PC-3 (cell line): ENCODE measurements around the gene HELLS. TPM values are rescaled to one million over a fixed set of nuclear protein-coding genes. Genes with fewer than 3 reads are reported as not detected.
"Not testable (repeated sequence)": the region's sequence is repeated elsewhere in the genome, so short reads cannot be mapped to it uniquely, and the experiment has no call there.

ENCODE experiments used
- ATAC-seq: fragments of 200-7000 bp; cut with Tn5 transposase; 2 replicates; pipeline ENCODE4 v1.9.1; 2020; ENCODE audit warnings: mild to moderate bottlenecking, moderate library complexity
- BruUV-seq: library from RNA; stranded (reverse); fragments of 400-500 nt; replicated peaks from 2 replicates; lab custom pipeline; 2021; lab: Mats Ljungman, UMichigan
- CTCF ChIA-PET: fragments of 300-600 bp; sonication (Branson Sonifier 250); formaldehyde crosslinking; loops from one replicate; lab custom pipeline; 2022; ENCODE audit warnings: antibody characterized with exemption; lab: Charles Lee
- POLR2A ChIA-PET: fragments of 300-600 bp; sonication (Branson Sonifier 250); formaldehyde crosslinking; loops from one replicate; lab custom pipeline; 2022; ENCODE audit warnings: antibody characterized with exemption; ENCODE audit not compliant: unreplicated experiment; lab: Charles Lee
- DNase-seq: peaks from one replicate; pipeline ENCODE4 v3.0.0-alpha.2; 2015
- H2AFZ ChIP-seq: fragments of 300-600 bp; sonication (generic); 2 replicates; pipeline ENCODE4 v1.6.0; 2016; ENCODE audit warnings: antibody characterized with exemption, low read length
- H3F3A ChIP-seq: fragments of 300-600 bp; sonication (generic); one replicate; pipeline ENCODE4 v1.6.0; 2017; ENCODE audit warnings: antibody characterized with exemption, low read length, control low read depth, mild to moderate bottlenecking; ENCODE audit not compliant: unreplicated experiment
- H3K27ac ChIP-seq: fragments of 300-600 bp; sonication (generic); 2 replicates; pipeline ENCODE4 v1.5.1; 2016; ENCODE audit warnings: mild to moderate bottlenecking, low read length
- H3K27me3 ChIP-seq: fragments of 300-600 bp; sonication (generic); 2 replicates; pipeline ENCODE4 v1.6.1; 2016; ENCODE audit warnings: low read length, mixed read lengths
- H3K36me3 ChIP-seq: fragments of 300-600 bp; sonication (generic); 2 replicates; pipeline ENCODE4 v1.6.1; 2016; ENCODE audit warnings: low read depth, mixed run types, low read length, mixed read lengths
- H3K4me1 ChIP-seq: fragments of 300-600 bp; sonication (generic); 2 replicates; pipeline ENCODE4 v1.5.1; 2016; ENCODE audit warnings: low read length; ENCODE audit not compliant: insufficient read depth
- H3K4me2 ChIP-seq: fragments of 300-600 bp; sonication (generic); 2 replicates; pipeline ENCODE4 v1.6.0; 2016; ENCODE audit warnings: low read length
- H3K4me3 ChIP-seq: fragments of 300-600 bp; sonication (generic); 2 replicates; pipeline ENCODE4 v1.5.1; 2016; ENCODE audit warnings: mild to moderate bottlenecking, low read length, mixed read lengths
- H3K79me2 ChIP-seq: fragments of 300-600 bp; sonication (generic); 2 replicates; pipeline ENCODE4 v1.6.1; 2017; ENCODE audit warnings: low read length, mixed read lengths
- H3K9ac ChIP-seq: fragments of 300-600 bp; sonication (generic); 2 replicates; pipeline ENCODE4 v1.6.0; 2016; ENCODE audit warnings: mild to moderate bottlenecking, low read length
- H3K9me2 ChIP-seq: fragments of 300-600 bp; sonication (generic); replicated peaks from 2 replicates; pipeline ENCODE4 v1.6.1; 2016; ENCODE audit warnings: mixed run types, low read length, mixed read lengths
- H3K9me3 ChIP-seq: fragments of 300-600 bp; sonication (generic); 2 replicates; pipeline ENCODE4 v1.6.1; 2016; ENCODE audit warnings: low read length, mixed read lengths
- H4K20me1 ChIP-seq: fragments of 300-600 bp; sonication (generic); 2 replicates; pipeline ENCODE4 v1.6.1; 2016; ENCODE audit warnings: low read length, mixed read lengths
- EZH2 ChIP-seq: fragments of 300-600 bp; sonication (generic); IDR thresholded peaks from one replicate; pipeline ENCODE4 v1.6.1; 2017; ENCODE audit warnings: antibody characterized with exemption, mild to moderate bottlenecking, low read length; ENCODE audit not compliant: unreplicated experiment
- EZH2phosphoT487 ChIP-seq: fragments of 300-600 bp; sonication (generic); IDR thresholded peaks from 2 replicates; pipeline ENCODE4 v1.6.1; 2018; ENCODE audit warnings: mild to moderate bottlenecking, antibody characterized with exemption, low read length, borderline replicate concordance
- intact Hi-C: fragments of 100-400 bp; cut with micrococcal nuclease; formaldehyde crosslinking; loops from 2 replicates; pipeline ENCODE4 v1.9.0; 2023
- total RNA-seq: library from RNA; depleted of rRNA; stranded (reverse); fragments of >200 nt; gene quantifications from 2 replicates; pipeline ENCODE4 v1.2.3, GENCODE V29; 2014
- TF ChIP-seq, protein P1 (sequence below): fragments of 300-600 bp; sonication (generic); conservative IDR thresholded peaks from 2 replicates; pipeline ENCODE4 v1.5.1; 2017; ENCODE audit warnings: antibody characterized with exemption, low read depth, mild to moderate bottlenecking, low read length

The HELLS gene
- total RNA-seq, 1 experiment from 2014 or later = 86.3 TPM

DNA sequence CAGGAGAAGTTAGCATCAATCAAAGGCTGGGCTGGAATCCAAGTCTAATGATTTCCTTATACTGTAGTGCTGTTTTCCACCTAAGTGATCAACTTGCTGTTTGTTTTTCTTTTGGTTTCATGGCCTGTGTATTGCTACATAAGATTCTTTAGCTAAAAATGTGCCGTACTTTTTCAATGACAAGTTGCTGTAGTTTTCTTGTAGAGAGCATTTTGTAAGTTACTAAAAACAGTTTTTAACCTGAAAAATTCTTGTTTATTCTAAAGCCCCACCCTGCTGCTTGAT is 1.3 kb downstream of the HELLS start:
- Histone ChIP-seq H2AFZ (peak overlapping the region; percentile 77; the same call in 1 of the 2 replicates), H3K27me3 (no peaks in the 10 kb centered on the region), H3K36me3 (peaks cover 4% of the 10 kb centered on the region; the same call in 1 of the 2 replicates), H3K79me2 (peaks cover 38% of the 10 kb centered on the region), H3K9ac (peak overlapping the region; percentile 99), H3K27ac (no peak overlapping the region), H3K4me2 (peak overlapping the region; percentile 81), H3K9me3 (no peaks in the 10 kb centered on the region), H3F3A (no peaks in the 10 kb centered on the region), H3K4me1 (peaks cover 14% of the 10 kb centered on the region), H3K9me2 (no peaks in the 10 kb centered on the region), H3K4me3 (peak overlapping the region; percentile 94), H4K20me1 (peaks cover 16% of the 10 kb centered on the region; the same call in 1 of the 2 replicates)
- CTCF ChIA-PET = no interaction called here
- POLR2A ChIA-PET = no interaction called here
- TF ChIP-seq, protein P1, sequence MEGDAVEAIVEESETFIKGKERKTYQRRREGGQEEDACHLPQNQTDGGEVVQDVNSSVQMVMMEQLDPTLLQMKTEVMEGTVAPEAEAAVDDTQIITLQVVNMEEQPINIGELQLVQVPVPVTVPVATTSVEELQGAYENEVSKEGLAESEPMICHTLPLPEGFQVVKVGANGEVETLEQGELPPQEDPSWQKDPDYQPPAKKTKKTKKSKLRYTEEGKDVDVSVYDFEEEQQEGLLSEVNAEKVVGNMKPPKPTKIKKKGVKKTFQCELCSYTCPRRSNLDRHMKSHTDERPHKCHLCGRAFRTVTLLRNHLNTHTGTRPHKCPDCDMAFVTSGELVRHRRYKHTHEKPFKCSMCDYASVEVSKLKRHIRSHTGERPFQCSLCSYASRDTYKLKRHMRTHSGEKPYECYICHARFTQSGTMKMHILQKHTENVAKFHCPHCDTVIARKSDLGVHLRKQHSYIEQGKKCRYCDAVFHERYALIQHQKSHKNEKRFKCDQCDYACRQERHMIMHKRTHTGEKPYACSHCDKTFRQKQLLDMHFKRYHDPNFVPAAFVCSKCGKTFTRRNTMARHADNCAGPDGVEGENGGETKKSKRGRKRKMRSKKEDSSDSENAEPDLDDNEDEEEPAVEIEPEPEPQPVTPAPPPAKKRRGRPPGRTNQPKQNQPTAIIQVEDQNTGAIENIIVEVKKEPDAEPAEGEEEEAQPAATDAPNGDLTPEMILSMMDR = no peak
- TF ChIP-seq EZH2 = no peak
- TF ChIP-seq EZH2phosphoT487 = no peak
- intact Hi-C loops = no loop called here
- no TSS peak for BruUV-seq
- DNase-seq = no peak
- no peak for ATAC-seq

- no peak for DNase-seq
- ATAC-seq = no peak
- H3K4me2 ChIP-seq = no peak overlapping the region
- no peaks in the 10 kb centered on the region for H3F3A ChIP-seq
- peaks cover 14% of the 10 kb centered on the region for H3K4me1 ChIP-seq
- TF ChIP-seq, protein P1 = no peak
- TF ChIP-seq EZH2 (no peak), EZH2phosphoT487 (no peak)
- peaks cover 38% of the 10 kb centered on the region for H3K79me2 ChIP-seq
- no peaks in the 10 kb centered on the region for H3K9me3 ChIP-seq
- BruUV-seq = no TSS peak
- H3K9me2 ChIP-seq = no peaks in the 10 kb centered on the region
- H3K27me3 ChIP-seq = no peaks in the 10 kb centered on the region
- peaks cover 16% of the 10 kb centered on the region; the same call in 1 of the 2 replicates for H4K20me1 ChIP-seq
- H3K9ac ChIP-seq = no peak overlapping the region
- H3K27ac ChIP-seq = no peak overlapping the region
- H3K4me3 ChIP-seq = no peak overlapping the region
- POLR2A ChIA-PET = no interaction called here
- H3K36me3 ChIP-seq = peaks cover 12% of the 10 kb centered on the region; the same call in 1 of the 2 replicates
- intact Hi-C loops = no loop called here
- CTCF ChIA-PET = no interaction called here
- no peak overlapping the region for H2AFZ ChIP-seq
These were observed 3.6 kb downstream of the HELLS start for GRCh38 chr10:94549221-94549620.

- DNase-seq = peak; percentile 10
- ATAC-seq, H4K20me1 ChIP-seq, intact Hi-C loops, POLR2A ChIA-PET, H3K4me3 ChIP-seq, H3K4me1 ChIP-seq, CTCF ChIA-PET, H3K9me2 ChIP-seq, BruUV-seq, H3K9ac ChIP-seq, H2AFZ ChIP-seq, H3K9me3 ChIP-seq, H3K27ac ChIP-seq, H3K27me3 ChIP-seq, H3K79me2 ChIP-seq, H3K4me2 ChIP-seq, H3K36me3 ChIP-seq, H3F3A ChIP-seq: not testable (repeated sequence)
These were observed 22.2 kb downstream of the HELLS start for GRCh38 chr10:94567714-94568307.
